Stomach (tissue), 4 donors: ENCODE measurements around the gene UBE3A.
A peak's percentile ranks its signal among the peaks of the same experiment; 100 is the strongest.

Source experiments
- EP300 ChIP-seq: sonication (generic); formaldehyde crosslinking; IDR thresholded peaks from one replicate; pipeline ENCODE4 v1.6.1; 2017; ENCODE audit warnings: antibody characterized with exemption
- POLR2A ChIP-seq, 4 donors: fragments of 450-650 bp; IDR thresholded peaks; one replicate each; pipeline ENCODE4 v1.6.1; 2016; ENCODE audit warnings: antibody characterized with exemption in 4 of 4, control low read depth in 2 of 4, mild to moderate bottlenecking in 1 of 4, moderate library complexity in 1 of 4
- POLR2AphosphoS5 ChIP-seq, 3 donors: sonication (generic); formaldehyde crosslinking; IDR thresholded peaks; one replicate each; pipeline ENCODE4 v1.6.1; 2016; ENCODE audit warnings: antibody characterized with exemption in 3 of 3
- TF ChIP-seq, protein P1 (sequence below), 7 experiments: fragments of 450-650 bp in 4 of 7; fragments of 200-600 bp in 3 of 7; sonication (generic) in 3 of 7; IDR thresholded peaks; one replicate each; pipeline ENCODE4 v1.5.1; 2016 to 2019; ENCODE audit warnings: antibody characterized with exemption in 7 of 7, control low read depth in 2 of 7, mild to moderate bottlenecking in 1 of 7

DNA sequence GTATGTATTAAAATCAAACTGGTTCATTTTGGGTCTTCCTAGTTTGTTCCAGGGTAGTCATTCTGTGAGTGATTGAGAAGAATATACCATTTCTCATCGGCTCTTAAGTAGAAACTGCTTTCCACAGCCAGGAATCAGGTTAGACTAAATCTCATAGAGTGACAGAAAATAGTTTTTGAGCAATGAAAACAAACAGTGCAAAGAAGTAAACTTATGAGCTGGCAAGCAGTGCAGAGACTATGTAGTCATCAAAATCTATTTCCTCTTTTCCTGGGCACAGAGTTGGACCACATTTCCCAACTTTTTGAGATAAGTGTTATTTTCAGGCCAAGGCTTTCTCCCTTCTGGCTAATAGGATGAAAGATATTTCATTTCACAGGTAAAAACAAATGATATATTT is 66.5 kb downstream of the UBE3A start:
- TF ChIP-seq, protein P1, sequence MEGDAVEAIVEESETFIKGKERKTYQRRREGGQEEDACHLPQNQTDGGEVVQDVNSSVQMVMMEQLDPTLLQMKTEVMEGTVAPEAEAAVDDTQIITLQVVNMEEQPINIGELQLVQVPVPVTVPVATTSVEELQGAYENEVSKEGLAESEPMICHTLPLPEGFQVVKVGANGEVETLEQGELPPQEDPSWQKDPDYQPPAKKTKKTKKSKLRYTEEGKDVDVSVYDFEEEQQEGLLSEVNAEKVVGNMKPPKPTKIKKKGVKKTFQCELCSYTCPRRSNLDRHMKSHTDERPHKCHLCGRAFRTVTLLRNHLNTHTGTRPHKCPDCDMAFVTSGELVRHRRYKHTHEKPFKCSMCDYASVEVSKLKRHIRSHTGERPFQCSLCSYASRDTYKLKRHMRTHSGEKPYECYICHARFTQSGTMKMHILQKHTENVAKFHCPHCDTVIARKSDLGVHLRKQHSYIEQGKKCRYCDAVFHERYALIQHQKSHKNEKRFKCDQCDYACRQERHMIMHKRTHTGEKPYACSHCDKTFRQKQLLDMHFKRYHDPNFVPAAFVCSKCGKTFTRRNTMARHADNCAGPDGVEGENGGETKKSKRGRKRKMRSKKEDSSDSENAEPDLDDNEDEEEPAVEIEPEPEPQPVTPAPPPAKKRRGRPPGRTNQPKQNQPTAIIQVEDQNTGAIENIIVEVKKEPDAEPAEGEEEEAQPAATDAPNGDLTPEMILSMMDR (IDR thresholded peaks at IDR 0.05): no peak
- TF ChIP-seq POLR2A (IDR thresholded peaks at IDR 0.05) (no peak), POLR2AphosphoS5 (IDR thresholded peaks at IDR 0.05) (peak in 1 of 3 donors; percentile 30), EP300 (no peak)
